Measurements from ENCODE around the gene SLC6A20.
A peak's percentile ranks its signal among the peaks of the same experiment; 100 is the strongest.

Gene SLC6A20

GRCh38 chr3:45719655-45720487 is 76.5 kb downstream of the SLC6A20 start:
- WGBS: 92% methylated on average over 2 of the region's 3 CpGs
- no peak overlapping the region for H3K18ac ChIP-seq (ENCODE audit: low read depth in 1 of 2, low read length in 2 of 2)
- peak; percentile 6 for DNase-seq
- H3K4ac ChIP-seq (ENCODE audit: low read depth in 1 of 2, low read length in 2 of 2): no peak overlapping the region
- H3K9me3 ChIP-seq (ENCODE audit: control insufficient read depth, low read length): no peaks in the 10 kb centered on the region
- H3K4me2 ChIP-seq (ENCODE audit: low read length, poor library complexity, severe bottlenecking): no peak overlapping the region
- H3K36me3 ChIP-seq (ENCODE audit: control insufficient read depth in 1 of 2, insufficient read depth in 2 of 2, low read depth in 1 of 2, low read length in 2 of 2): peaks cover 5 to 85% of the 10 kb centered on the region in 2 experiments
- H3K23ac ChIP-seq (ENCODE audit: low read length in 2 of 2): no peak overlapping the region
- H2BK5ac ChIP-seq (ENCODE audit: low read depth, low read length, poor library complexity, severe bottlenecking): no peak overlapping the region
- no peak overlapping the region for H2BK12ac ChIP-seq (ENCODE audit: low read length in 2 of 2)
- no peak overlapping the region for H4K91ac ChIP-seq (ENCODE audit: low read length)
- no peak overlapping the region for H3K4me3 ChIP-seq (ENCODE audit: insufficient read depth in 1 of 2, low read depth in 1 of 2, low read length in 2 of 2)
- no peak overlapping the region for H3K27ac ChIP-seq (ENCODE audit: low read length, poor library complexity, severe bottlenecking)
- no peaks in the 10 kb centered on the region for H3K27me3 ChIP-seq (ENCODE audit: control insufficient read depth in 1 of 2, insufficient read depth in 1 of 2, low read length in 2 of 2)
- H2BK15ac ChIP-seq (ENCODE audit: low read depth, poor library complexity, severe bottlenecking): no peak overlapping the region
- no peak overlapping the region for H4K8ac ChIP-seq (ENCODE audit: low read length)
- H3K9ac ChIP-seq (ENCODE audit: low read length): no peak overlapping the region
- no peak overlapping the region for H3K14ac ChIP-seq (ENCODE audit: low read length in 2 of 2)
- peaks cover 6% of the 10 kb centered on the region for H3K79me1 ChIP-seq (replicated peaks; ENCODE audit: low read length, poor library complexity, severe bottlenecking)
- H2AK5ac ChIP-seq (ENCODE audit: low read length, severe bottlenecking): no peak overlapping the region
- no peaks in the 10 kb centered on the region for H3K4me1 ChIP-seq (ENCODE audit: control insufficient read depth, insufficient read depth, low read depth, low read length)
- no peak overlapping the region for H2AFZ ChIP-seq (ENCODE audit: low read depth, low read length)
- no peak overlapping the region for H2BK120ac ChIP-seq (ENCODE audit: low read depth, low read length)

- no peak overlapping the region for H3K4me3 ChIP-seq (ENCODE audit: insufficient read depth in 1 of 2, low read depth in 1 of 2, low read length in 2 of 2)
- H2BK5ac ChIP-seq (ENCODE audit: low read depth, low read length, poor library complexity, severe bottlenecking): no peak overlapping the region
- no peaks in the 10 kb centered on the region for H3K27me3 ChIP-seq (ENCODE audit: control insufficient read depth in 1 of 2, insufficient read depth in 1 of 2, low read length in 2 of 2)
- no peaks in the 10 kb centered on the region for H3K4me1 ChIP-seq (ENCODE audit: control insufficient read depth, insufficient read depth, low read depth, low read length)
- H4K8ac ChIP-seq (ENCODE audit: low read length): no peak overlapping the region
- 98% methylated on average over 3 of the region's 3 CpGs for WGBS
- H3K79me1 ChIP-seq (replicated peaks; ENCODE audit: low read length, poor library complexity, severe bottlenecking): peaks cover 14% of the 10 kb centered on the region
- peaks cover 9 to 77% of the 10 kb centered on the region in 2 experiments for H3K36me3 ChIP-seq (ENCODE audit: control insufficient read depth in 1 of 2, insufficient read depth in 2 of 2, low read depth in 1 of 2, low read length in 2 of 2)
- DNase-seq: no peak
- H3K9ac ChIP-seq (ENCODE audit: low read length): no peak overlapping the region
- no peak overlapping the region for H3K4me2 ChIP-seq (ENCODE audit: low read length, poor library complexity, severe bottlenecking)
- no peak overlapping the region for H2BK12ac ChIP-seq (ENCODE audit: low read length in 2 of 2)
- no peaks in the 10 kb centered on the region for H3K9me3 ChIP-seq (ENCODE audit: control insufficient read depth, low read length)
- no peak overlapping the region for H2BK120ac ChIP-seq (ENCODE audit: low read depth, low read length)
- H2BK15ac ChIP-seq (ENCODE audit: low read depth, poor library complexity, severe bottlenecking): no peak overlapping the region
- no peak overlapping the region for H2AK5ac ChIP-seq (ENCODE audit: low read length, severe bottlenecking)
- no peak overlapping the region for H3K18ac ChIP-seq (ENCODE audit: low read depth in 1 of 2, low read length in 2 of 2)
- H3K4ac ChIP-seq (ENCODE audit: low read depth in 1 of 2, low read length in 2 of 2): no peak overlapping the region
- no peak overlapping the region for H3K14ac ChIP-seq (ENCODE audit: low read length in 2 of 2)
- H2AFZ ChIP-seq (ENCODE audit: low read depth, low read length): no peak overlapping the region
- no peak overlapping the region for H3K27ac ChIP-seq (ENCODE audit: low read length, poor library complexity, severe bottlenecking)
- H3K23ac ChIP-seq (ENCODE audit: low read length in 2 of 2): no peak overlapping the region
- no peak overlapping the region for H4K91ac ChIP-seq (ENCODE audit: low read length)
These were observed 79.5 kb downstream of the SLC6A20 start for GRCh38 chr3:45716790-45717336.

GRCh38 chr3:45715945-45716344 is 80.4 kb downstream of the SLC6A20 start:
- no peak overlapping the region for H3K9ac ChIP-seq (ENCODE audit: low read length)
- H3K4ac ChIP-seq (ENCODE audit: low read depth in 1 of 2, low read length in 2 of 2): no peak overlapping the region
- H3K27me3 ChIP-seq (ENCODE audit: control insufficient read depth in 1 of 2, insufficient read depth in 1 of 2, low read length in 2 of 2): no peaks in the 10 kb centered on the region
- no peak overlapping the region for H4K8ac ChIP-seq (ENCODE audit: low read length)
- no peak overlapping the region for H3K23ac ChIP-seq (ENCODE audit: low read length in 2 of 2)
- H3K36me3 ChIP-seq (ENCODE audit: control insufficient read depth in 1 of 2, insufficient read depth in 2 of 2, low read depth in 1 of 2, low read length in 2 of 2): peaks cover 14 to 81% of the 10 kb centered on the region in 2 experiments
- no peaks in the 10 kb centered on the region for H3K4me1 ChIP-seq (ENCODE audit: control insufficient read depth, insufficient read depth, low read depth, low read length)
- H3K18ac ChIP-seq (ENCODE audit: low read depth in 1 of 2, low read length in 2 of 2): no peak overlapping the region
- no peak overlapping the region for H3K4me2 ChIP-seq (ENCODE audit: low read length, poor library complexity, severe bottlenecking)
- no peak overlapping the region for H2BK120ac ChIP-seq (ENCODE audit: low read depth, low read length)
- no peak overlapping the region for H4K91ac ChIP-seq (ENCODE audit: low read length)
- H3K9me3 ChIP-seq (ENCODE audit: control insufficient read depth, low read length): no peaks in the 10 kb centered on the region
- H2AK5ac ChIP-seq (ENCODE audit: low read length, severe bottlenecking): no peak overlapping the region
- H3K14ac ChIP-seq (ENCODE audit: low read length in 2 of 2): no peak overlapping the region
- H2BK15ac ChIP-seq (ENCODE audit: low read depth, poor library complexity, severe bottlenecking): no peak overlapping the region
- no peak overlapping the region for H2AFZ ChIP-seq (ENCODE audit: low read depth, low read length)
- WGBS: 46% methylated on average over 2 of the region's 2 CpGs
- no peak overlapping the region for H2BK5ac ChIP-seq (ENCODE audit: low read depth, low read length, poor library complexity, severe bottlenecking)
- H3K27ac ChIP-seq (ENCODE audit: low read length, poor library complexity, severe bottlenecking): no peak overlapping the region
- no peak overlapping the region for H2BK12ac ChIP-seq (ENCODE audit: low read length in 2 of 2)
- H3K79me1 ChIP-seq (replicated peaks; ENCODE audit: low read length, poor library complexity, severe bottlenecking): peaks cover 14% of the 10 kb centered on the region
- no peak for DNase-seq
- H3K4me3 ChIP-seq (ENCODE audit: insufficient read depth in 1 of 2, low read depth in 1 of 2, low read length in 2 of 2): no peak overlapping the region

- no peak overlapping the region for H2BK15ac ChIP-seq (ENCODE audit: low read depth, poor library complexity, severe bottlenecking)
- H3K36me3 ChIP-seq (ENCODE audit: control insufficient read depth in 1 of 2, insufficient read depth in 2 of 2, low read depth in 1 of 2, low read length in 2 of 2): peaks cover 16 to 79% of the 10 kb centered on the region in 2 experiments
- no peak overlapping the region for H3K4ac ChIP-seq (ENCODE audit: low read depth in 1 of 2, low read length in 2 of 2)
- H3K4me2 ChIP-seq (ENCODE audit: low read length, poor library complexity, severe bottlenecking): no peak overlapping the region
- H3K18ac ChIP-seq (ENCODE audit: low read depth in 1 of 2, low read length in 2 of 2): no peak overlapping the region
- H4K8ac ChIP-seq (ENCODE audit: low read length): peak overlapping the region; percentile 23
- H3K9me3 ChIP-seq (ENCODE audit: control insufficient read depth, low read length): no peaks in the 10 kb centered on the region
- H3K27me3 ChIP-seq (ENCODE audit: control insufficient read depth in 1 of 2, insufficient read depth in 1 of 2, low read length in 2 of 2): no peaks in the 10 kb centered on the region
- H2AK5ac ChIP-seq (ENCODE audit: low read length, severe bottlenecking): no peak overlapping the region
- H3K14ac ChIP-seq (ENCODE audit: low read length in 2 of 2): no peak overlapping the region
- H2AFZ ChIP-seq (ENCODE audit: low read depth, low read length): no peak overlapping the region
- H3K23ac ChIP-seq (ENCODE audit: low read length in 2 of 2): no peak overlapping the region
- no peak overlapping the region for H2BK5ac ChIP-seq (ENCODE audit: low read depth, low read length, poor library complexity, severe bottlenecking)
- no peak overlapping the region for H4K91ac ChIP-seq (ENCODE audit: low read length)
- no peaks in the 10 kb centered on the region for H3K4me1 ChIP-seq (ENCODE audit: control insufficient read depth, insufficient read depth, low read depth, low read length)
- no peak overlapping the region for H3K27ac ChIP-seq (ENCODE audit: low read length, poor library complexity, severe bottlenecking)
- no peak overlapping the region for H2BK120ac ChIP-seq (ENCODE audit: low read depth, low read length)
- H3K4me3 ChIP-seq (ENCODE audit: insufficient read depth in 1 of 2, low read depth in 1 of 2, low read length in 2 of 2): no peak overlapping the region
- peak; percentile 82 for DNase-seq
- H3K79me1 ChIP-seq (replicated peaks; ENCODE audit: low read length, poor library complexity, severe bottlenecking): peaks cover 17% of the 10 kb centered on the region
- no peak overlapping the region for H3K9ac ChIP-seq (ENCODE audit: low read length)
- WGBS: 68% methylated on average over 6 of the region's 7 CpGs
- H2BK12ac ChIP-seq (ENCODE audit: low read length in 2 of 2): no peak overlapping the region
These were observed 83.8 kb downstream of the SLC6A20 start for GRCh38 chr3:45712434-45713110.

Measured in mesenchymal stem cell (in vitro differentiated cells and primary cell).